ENCODE results near the gene C20orf144.

DNA sequence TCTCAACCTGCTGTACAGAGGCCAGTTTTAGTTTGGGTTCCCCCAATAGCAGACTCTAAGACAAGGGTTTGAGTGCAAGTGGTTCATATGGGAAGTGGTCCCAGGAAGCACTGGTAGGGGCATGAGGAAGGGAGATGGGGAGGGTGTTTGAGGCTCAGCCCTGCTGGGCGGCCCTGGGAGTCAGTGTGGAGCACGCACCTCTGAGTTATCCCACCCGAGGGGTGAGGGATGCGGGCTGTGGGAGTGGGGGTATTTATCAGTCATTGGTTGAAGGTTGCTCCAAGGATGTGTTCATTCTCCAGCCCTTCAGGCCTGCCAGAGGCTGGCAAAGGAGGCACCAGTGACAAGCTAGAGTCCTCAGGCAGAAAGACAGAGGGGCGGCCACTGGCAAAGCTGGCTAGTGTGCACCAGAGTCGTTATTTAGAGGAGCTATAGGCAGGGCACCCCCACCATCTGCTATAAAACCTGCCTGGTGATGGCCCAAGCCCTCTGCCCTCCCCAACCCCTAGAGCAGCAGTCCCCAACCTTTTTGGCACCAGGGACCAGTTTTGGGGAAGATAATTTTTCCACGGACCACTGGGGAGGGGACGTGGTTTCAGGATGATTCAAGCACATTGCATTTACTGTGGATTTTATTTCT, 41.5 kb downstream of the C20orf144 start:
- no peak for TF ChIP-seq POLR2A (IDR thresholded peaks at IDR 0.05)
- TF ChIP-seq, protein P1, sequence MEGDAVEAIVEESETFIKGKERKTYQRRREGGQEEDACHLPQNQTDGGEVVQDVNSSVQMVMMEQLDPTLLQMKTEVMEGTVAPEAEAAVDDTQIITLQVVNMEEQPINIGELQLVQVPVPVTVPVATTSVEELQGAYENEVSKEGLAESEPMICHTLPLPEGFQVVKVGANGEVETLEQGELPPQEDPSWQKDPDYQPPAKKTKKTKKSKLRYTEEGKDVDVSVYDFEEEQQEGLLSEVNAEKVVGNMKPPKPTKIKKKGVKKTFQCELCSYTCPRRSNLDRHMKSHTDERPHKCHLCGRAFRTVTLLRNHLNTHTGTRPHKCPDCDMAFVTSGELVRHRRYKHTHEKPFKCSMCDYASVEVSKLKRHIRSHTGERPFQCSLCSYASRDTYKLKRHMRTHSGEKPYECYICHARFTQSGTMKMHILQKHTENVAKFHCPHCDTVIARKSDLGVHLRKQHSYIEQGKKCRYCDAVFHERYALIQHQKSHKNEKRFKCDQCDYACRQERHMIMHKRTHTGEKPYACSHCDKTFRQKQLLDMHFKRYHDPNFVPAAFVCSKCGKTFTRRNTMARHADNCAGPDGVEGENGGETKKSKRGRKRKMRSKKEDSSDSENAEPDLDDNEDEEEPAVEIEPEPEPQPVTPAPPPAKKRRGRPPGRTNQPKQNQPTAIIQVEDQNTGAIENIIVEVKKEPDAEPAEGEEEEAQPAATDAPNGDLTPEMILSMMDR (IDR thresholded peaks at IDR 0.05) = no peak
